Bronchial epithelial cell (primary cell): ENCODE measurements around the gene GCNA. TPM values are rescaled to one million over a fixed set of nuclear protein-coding genes. Genes with fewer than 3 reads are reported as not detected.

Experiments
- DNase-seq: peaks from one replicate; pipeline ENCODE4 v3.0.0-alpha.2; 2010; ENCODE audit warnings: low read depth
- FAIRE-seq: peaks from 2 replicates; lab custom pipeline; 2011; peaks lifted over from hg19 to GRCh38; lab: Jason Lieb, UNC
- H3K27me3 ChIP-seq: 2 replicates; pipeline ENCODE4 v1.5.1; 2011; ENCODE audit warnings: low read length; ENCODE audit not compliant: control insufficient read depth, insufficient read depth
- H3K36me3 ChIP-seq: 2 replicates; pipeline ENCODE4 v1.5.1; 2011; ENCODE audit warnings: low read length; ENCODE audit not compliant: control insufficient read depth, insufficient read depth
- H3K4me3 ChIP-seq: 2 replicates; pipeline ENCODE4 v1.5.1; 2011; ENCODE audit warnings: mild to moderate bottlenecking, low read depth, low read length, control low read depth
- total RNA-seq: library from RNA; depleted of rRNA; stranded (reverse); fragments of >200 nt; gene quantifications from 2 replicates; pipeline ENCODE4 v1.2.1, GENCODE V29; 2014
- TF ChIP-seq, protein P1 (sequence below): IDR thresholded peaks from 2 replicates; pipeline ENCODE4 v1.5.1; 2011; ENCODE audit warnings: mild to moderate bottlenecking, moderate library complexity, low read length, control low read depth, inconsistent platforms; ENCODE audit not compliant: insufficient read depth, severe bottlenecking

GCNA gene
- total RNA-seq, 1 donor from 2014 or later, result 1.6 TPM

DNA sequence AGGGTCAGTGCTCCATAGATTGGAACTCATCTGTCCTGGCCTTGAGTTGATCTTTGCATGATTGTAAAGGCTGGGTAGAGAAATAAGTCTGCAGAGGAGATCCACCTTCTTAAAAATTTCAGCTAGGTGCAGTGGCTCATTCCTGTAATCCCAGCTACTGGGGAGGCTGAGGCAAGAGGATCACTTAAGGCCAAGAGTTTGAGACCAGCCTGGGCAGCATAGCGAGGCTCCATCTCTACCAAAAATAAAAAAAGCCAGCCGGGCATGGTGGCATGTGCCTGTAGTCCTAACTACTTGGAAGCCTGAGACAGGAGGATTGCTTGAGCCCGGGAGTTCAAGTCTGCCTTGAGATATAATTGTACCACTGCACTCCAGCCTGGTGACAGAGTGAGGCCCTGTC lies 40.5 kb downstream of the GCNA start:
- H3K36me3 ChIP-seq, result no peaks in the 10 kb centered on the region
- H3K27me3 ChIP-seq, result no peaks in the 10 kb centered on the region
- DNase-seq, result no peak
- TF ChIP-seq, protein P1, sequence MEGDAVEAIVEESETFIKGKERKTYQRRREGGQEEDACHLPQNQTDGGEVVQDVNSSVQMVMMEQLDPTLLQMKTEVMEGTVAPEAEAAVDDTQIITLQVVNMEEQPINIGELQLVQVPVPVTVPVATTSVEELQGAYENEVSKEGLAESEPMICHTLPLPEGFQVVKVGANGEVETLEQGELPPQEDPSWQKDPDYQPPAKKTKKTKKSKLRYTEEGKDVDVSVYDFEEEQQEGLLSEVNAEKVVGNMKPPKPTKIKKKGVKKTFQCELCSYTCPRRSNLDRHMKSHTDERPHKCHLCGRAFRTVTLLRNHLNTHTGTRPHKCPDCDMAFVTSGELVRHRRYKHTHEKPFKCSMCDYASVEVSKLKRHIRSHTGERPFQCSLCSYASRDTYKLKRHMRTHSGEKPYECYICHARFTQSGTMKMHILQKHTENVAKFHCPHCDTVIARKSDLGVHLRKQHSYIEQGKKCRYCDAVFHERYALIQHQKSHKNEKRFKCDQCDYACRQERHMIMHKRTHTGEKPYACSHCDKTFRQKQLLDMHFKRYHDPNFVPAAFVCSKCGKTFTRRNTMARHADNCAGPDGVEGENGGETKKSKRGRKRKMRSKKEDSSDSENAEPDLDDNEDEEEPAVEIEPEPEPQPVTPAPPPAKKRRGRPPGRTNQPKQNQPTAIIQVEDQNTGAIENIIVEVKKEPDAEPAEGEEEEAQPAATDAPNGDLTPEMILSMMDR, result no peak
- H3K4me3 ChIP-seq, result no peak overlapping the region
- FAIRE-seq, result no peak

DNA sequence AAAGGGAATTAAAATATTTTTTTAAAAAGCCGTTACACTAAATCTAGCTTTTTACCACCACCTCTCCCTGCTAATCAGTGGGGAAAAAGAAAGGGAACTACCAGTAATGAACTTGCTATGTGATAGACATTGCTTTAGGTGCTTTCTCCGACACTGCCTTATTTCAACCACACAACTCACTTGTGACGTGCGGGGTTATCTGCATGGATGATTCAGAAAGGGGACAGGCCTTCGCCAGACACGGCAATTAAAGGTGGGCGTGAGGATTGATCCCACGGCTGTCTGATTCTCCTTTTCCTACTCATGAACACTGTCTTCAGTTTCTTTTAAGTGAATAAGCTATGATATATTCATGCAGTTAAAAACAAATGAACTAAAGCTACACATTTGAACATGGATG lies 41.0 kb downstream of the GCNA start:
- H3K36me3 ChIP-seq, result no peaks in the 10 kb centered on the region
- no peaks in the 10 kb centered on the region for H3K27me3 ChIP-seq
- DNase-seq, result no peak
- FAIRE-seq, result no peak
- TF ChIP-seq, protein P1, result no peak
- no peak overlapping the region for H3K4me3 ChIP-seq

DNA sequence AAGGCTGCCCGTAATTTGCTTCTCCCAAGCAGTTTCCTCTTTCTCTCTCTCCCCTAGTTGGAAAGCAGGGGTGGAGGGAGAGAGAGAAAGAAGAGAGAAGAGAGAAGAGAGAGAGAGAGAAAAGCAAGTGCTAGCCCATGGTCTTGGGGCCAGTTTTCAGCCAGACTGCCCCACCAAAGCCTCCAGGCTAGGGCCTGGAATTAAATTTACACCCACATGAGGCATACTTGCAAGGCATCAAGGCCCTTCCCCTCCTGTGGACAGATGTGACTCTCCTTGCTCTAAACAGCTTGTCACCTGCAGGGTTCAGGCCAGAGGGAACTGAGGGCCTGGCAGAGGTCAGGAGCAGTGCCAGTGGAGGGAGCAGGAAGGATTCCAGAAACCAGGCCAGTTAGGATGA lies 41.7 kb downstream of the GCNA start:
- DNase-seq, result no peak
- TF ChIP-seq, protein P1, result no peak
- FAIRE-seq, result no peak
- Histone ChIP-seq H3K4me3 (no peak overlapping the region), H3K27me3 (no peaks in the 10 kb centered on the region), H3K36me3 (no peaks in the 10 kb centered on the region)

DNA sequence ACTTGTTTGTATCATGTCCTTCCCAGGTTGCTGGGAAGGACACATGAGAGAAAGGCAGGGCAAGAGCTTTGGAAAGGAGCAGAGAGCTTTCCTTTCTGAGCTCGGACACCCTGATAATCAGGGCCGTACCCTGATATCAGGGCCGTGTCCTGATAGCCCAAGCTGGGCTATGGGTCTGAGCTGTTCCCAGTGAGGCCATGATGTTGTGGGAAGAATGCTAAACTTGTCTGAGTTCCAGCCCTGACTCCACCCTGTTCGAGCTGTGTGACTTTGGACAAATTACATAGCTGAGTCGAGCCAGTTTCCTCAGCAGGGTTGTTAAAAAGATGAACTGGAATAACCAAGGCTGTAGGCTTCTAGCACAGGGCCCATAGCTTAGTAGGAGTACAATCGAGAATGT lies 43.4 kb downstream of the GCNA start:
- peak; percentile 7 for FAIRE-seq
- no peaks in the 10 kb centered on the region for H3K36me3 ChIP-seq
- no peaks in the 10 kb centered on the region for H3K27me3 ChIP-seq
- DNase-seq, result no peak
- no peak overlapping the region for H3K4me3 ChIP-seq
- TF ChIP-seq, protein P1, result no peak

DNA sequence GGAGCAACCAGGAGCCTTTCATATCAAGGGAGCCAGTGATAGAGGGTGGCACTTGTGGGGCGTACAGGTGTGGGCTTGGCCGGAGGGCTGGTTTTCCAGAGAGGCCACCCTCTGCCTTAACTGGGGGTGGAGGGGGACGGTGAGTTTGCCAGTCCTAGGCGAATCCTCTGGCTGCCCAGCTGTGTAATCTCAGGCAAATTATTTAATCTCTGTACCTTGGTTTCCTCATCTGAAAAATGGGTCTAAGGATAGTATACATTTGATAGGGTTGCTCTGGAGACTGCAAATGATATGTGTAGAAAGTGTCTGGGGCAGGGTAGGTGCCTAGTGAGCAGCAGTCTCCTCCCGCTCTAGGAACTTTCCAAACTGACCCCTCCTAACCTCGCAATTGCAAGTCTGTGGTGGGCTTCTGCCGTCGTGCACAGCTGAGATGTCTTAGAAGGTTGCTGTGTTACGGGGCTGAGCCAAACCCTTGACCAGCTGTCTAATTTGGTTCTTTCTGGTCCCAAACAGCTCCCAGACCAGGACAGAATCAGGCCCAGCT lies 43.9 kb downstream of the GCNA start:
- no peak for FAIRE-seq
- no peak overlapping the region for H3K4me3 ChIP-seq
- TF ChIP-seq, protein P1, result no peak
- H3K27me3 ChIP-seq, result no peaks in the 10 kb centered on the region
- DNase-seq, result no peak
- H3K36me3 ChIP-seq, result no peaks in the 10 kb centered on the region
